Heart left ventricle (tissue), 16 donors: ENCODE measurements around the gene INPP4B. TPM values are rescaled to one million over a fixed set of nuclear protein-coding genes. Genes with fewer than 3 reads are reported as not detected.

ENCODE experiments used
- ATAC-seq, 4 donors: fragments of 200-7000 bp; cut with Tn5 transposase; one replicate each; pipeline ENCODE4 v1.9.1; 2020 to 2022; ENCODE audit warnings: moderate library complexity in 4 of 4, mild to moderate bottlenecking in 3 of 4, moderate number of reproducible peaks in 1 of 4
- DNase-seq, 5 donors: peaks; one replicate each; pipeline ENCODE4 v3.0.0-alpha.2; 2020
- H3K27ac ChIP-seq, 12 donors: fragments of 200-600 bp; sonication (generic) in 4 of 12; one replicate each; pipeline versions ENCODE4 v1.5.0 to v1.8.0; 2016 to 2022; ENCODE audit warnings: mild to moderate bottlenecking in 2 of 12
- H3K27me3 ChIP-seq, 9 donors: fragments of 200-600 bp; sonication (generic) in 2 of 9; one replicate each; pipeline versions ENCODE4 v1.5.1 to v1.8.0; 2016 to 2022; ENCODE audit warnings: mild to moderate bottlenecking in 3 of 9
- H3K36me3 ChIP-seq, 9 donors: fragments of 200-600 bp; sonication (generic) in 2 of 9; one replicate each; pipeline versions ENCODE4 v1.5.0 to v1.8.0; 2018 to 2022; ENCODE audit warnings: mild to moderate bottlenecking in 2 of 9
- H3K4me1 ChIP-seq, 12 donors: fragments of 200-600 bp; sonication (generic) in 4 of 12; one replicate each; pipeline versions ENCODE4 v1.5.0 to v1.8.0; 2016 to 2022; ENCODE audit warnings: mild to moderate bottlenecking in 3 of 12
- H3K4me3 ChIP-seq, 12 donors: fragments of 200-600 bp; sonication (generic) in 4 of 12; one replicate each; pipeline versions ENCODE4 v1.5.0 to v1.8.0; 2017 to 2022; ENCODE audit warnings: mild to moderate bottlenecking in 9 of 12, moderate library complexity in 4 of 12
- H3K9me3 ChIP-seq, 12 donors: fragments of 200-600 bp; sonication (generic) in 4 of 12; one replicate each; pipeline versions ENCODE4 v1.5.0 to v1.8.0; 2016 to 2022; ENCODE audit warnings: mild to moderate bottlenecking in 1 of 12
- POLR2A ChIP-seq, 2 donors: fragments of 450-650 bp; IDR thresholded peaks; one replicate each; pipeline ENCODE4 v1.6.1; 2017; ENCODE audit warnings: antibody characterized with exemption in 2 of 2, mild to moderate bottlenecking in 2 of 2, moderate library complexity in 2 of 2
- WGBS, 4 donors: extraction: QIAGEN DNeasy Blood & Tissue Kit in 2 of 4; methylation state at CpG; one replicate each; pipeline versions ENCODE4 v1.1.5 to v1.1.7; 2013 to 2018; 5-methylcytosine and 5-hydroxymethylcytosine counted together
- intact Hi-C, 10 donors: fragments of 100-400 bp; cut with DNase I; formaldehyde crosslinking; loops; one replicate each; pipeline versions ENCODE4 v1.11.1 to v1.14.2; 2022
- polyA plus RNA-seq, 2 donors: library from polyadenylated mRNA; stranded (reverse); fragments of 200-250 nt; gene quantifications; one replicate each; pipeline ENCODE4 v1.2.3, GENCODE V29; 2013
- total RNA-seq, 9 donors: library from RNA; depleted of rRNA in 2 of 9; stranded (reverse); fragments of >200 nt in 2 of 9; fragmentation: NEBNext Ultra II Directional in 3 of 9; extraction: Animal tissue kit (Norgen Biotek cat#: 25700) in 3 of 9; gene quantifications; one replicate each; pipeline versions ENCODE4 v1.1.0 to v1.2.4, GENCODE V29; 2016 to 2023
- TF ChIP-seq, protein P1 (sequence below), 12 donors: fragments of 200-600 bp; sonication (generic) in 4 of 12; IDR thresholded peaks; one replicate each; pipeline versions ENCODE4 v1.5.0 to v1.8.0; 2018 to 2022; ENCODE audit warnings: antibody characterized with exemption in 12 of 12, mild to moderate bottlenecking in 5 of 12
- donor health status: ischemic (EF 13 %, LVEDD 7.1; RV severe dilation, severe dysfunction).
- donor health status: healthy with polysubstance abuse.
- donor health status: DM: no; HTN: yes; CAD: no.
- donor health status: DM: no; HTN: no; CAD: no.
- donor health status: ischemic (EF 25% LVEDD 6.9; RV normal size, moderate dysfunction).
- donor health status: ischemic (EF 25% LVEDD 5.7; RV mildly dilated, moderate dysfunction).
- donor health status: healthy.
- donor health status: DM: yes; HTN: yes; CAD: no.
- donor health status: ischemic (EF 35%, LVEDD 5.7; RV mildly dilated, moderate dysfunction).
- donor health status: nonischemic (EF 11% LVEDD 7.7; RV severe dilation, severe dysfunction).
- donor health status: DM: yes; HTN: yes; CAD: no.
- donor health status: PGD.
- donor health status: ischemic (EF 29% LVEDD 5.4; RV normal size, mild dysfunction).
- donor health status: nonischemic (EF 23%, LVEDD 6.1; RV moderate dilation, normal function).

INPP4B gene
- total and polyA plus RNA-seq, 11 donors: 5.5 to 128 (median 39.1) TPM

DNA sequence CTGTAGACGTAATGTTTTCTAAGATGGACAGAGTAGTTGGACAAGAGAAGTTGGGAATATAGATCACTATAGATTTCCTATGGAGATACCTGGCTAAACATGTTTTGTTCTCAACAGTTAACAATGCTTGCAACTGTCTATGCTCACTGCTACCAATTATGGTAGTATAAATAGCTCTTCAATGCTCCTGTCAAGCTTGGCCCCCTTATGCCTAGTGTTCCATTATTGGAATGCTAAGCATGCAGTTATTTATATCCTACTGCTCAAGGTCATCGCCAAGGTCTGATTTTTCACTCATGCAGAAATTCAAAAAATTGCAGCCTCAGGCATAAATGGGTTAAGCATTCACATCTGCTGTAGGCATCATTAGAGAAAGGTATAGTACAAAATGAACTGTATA is 690.8 kb downstream of the INPP4B start:
- peaks cover 0 to 15% (median 8%) of the 10 kb centered on the region in 9 donors for H3K36me3 ChIP-seq
- H3K4me1 ChIP-seq: peaks cover 0 to 21% (median 7%) of the 10 kb centered on the region in 12 donors
- no peak overlapping the region for H3K4me3 ChIP-seq
- intact Hi-C loops: no loop called here
- DNase-seq (no peak), ATAC-seq (peak; percentile 69 to 83 (median 77))
- peak overlapping the region in 5 of 12 donors; percentile 45 to 81 (median 50) for H3K27ac ChIP-seq
- H3K9me3 ChIP-seq: no peaks in the 10 kb centered on the region
- no peak for TF ChIP-seq POLR2A (IDR thresholded peaks at IDR 0.05)
- TF ChIP-seq, protein P1, sequence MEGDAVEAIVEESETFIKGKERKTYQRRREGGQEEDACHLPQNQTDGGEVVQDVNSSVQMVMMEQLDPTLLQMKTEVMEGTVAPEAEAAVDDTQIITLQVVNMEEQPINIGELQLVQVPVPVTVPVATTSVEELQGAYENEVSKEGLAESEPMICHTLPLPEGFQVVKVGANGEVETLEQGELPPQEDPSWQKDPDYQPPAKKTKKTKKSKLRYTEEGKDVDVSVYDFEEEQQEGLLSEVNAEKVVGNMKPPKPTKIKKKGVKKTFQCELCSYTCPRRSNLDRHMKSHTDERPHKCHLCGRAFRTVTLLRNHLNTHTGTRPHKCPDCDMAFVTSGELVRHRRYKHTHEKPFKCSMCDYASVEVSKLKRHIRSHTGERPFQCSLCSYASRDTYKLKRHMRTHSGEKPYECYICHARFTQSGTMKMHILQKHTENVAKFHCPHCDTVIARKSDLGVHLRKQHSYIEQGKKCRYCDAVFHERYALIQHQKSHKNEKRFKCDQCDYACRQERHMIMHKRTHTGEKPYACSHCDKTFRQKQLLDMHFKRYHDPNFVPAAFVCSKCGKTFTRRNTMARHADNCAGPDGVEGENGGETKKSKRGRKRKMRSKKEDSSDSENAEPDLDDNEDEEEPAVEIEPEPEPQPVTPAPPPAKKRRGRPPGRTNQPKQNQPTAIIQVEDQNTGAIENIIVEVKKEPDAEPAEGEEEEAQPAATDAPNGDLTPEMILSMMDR (IDR thresholded peaks at IDR 0.05): no peak
- WGBS, 4 donors: 61 to 76% (median 65%) methylated on average over 2 of the region's 2 CpGs
- H3K27me3 ChIP-seq: no peaks in the 10 kb centered on the region

DNA sequence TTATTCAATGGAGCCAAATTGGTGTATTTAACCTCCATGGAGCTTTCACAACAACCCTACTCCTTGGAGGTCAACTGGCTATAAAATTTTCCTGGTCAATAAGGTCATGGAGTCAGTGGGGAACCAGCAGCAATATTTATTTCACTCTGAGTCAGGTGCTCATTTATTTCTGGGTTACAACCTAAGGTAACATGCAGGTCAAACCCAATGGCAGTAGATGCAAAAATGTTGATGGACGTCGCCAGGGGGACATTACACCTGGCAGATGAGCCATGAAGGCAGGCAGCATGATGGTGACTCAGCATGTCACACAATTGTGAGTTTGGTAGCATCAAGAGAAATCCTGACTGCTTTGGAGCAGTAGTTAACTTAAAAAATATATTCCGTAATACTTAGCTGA is 695.6 kb downstream of the INPP4B start:
- Histone ChIP-seq H3K9me3 (no peaks in the 10 kb centered on the region), H3K36me3 (peaks cover 0 to 4% (median 0%) of the 10 kb centered on the region in 9 donors), H3K27me3 (no peaks in the 10 kb centered on the region), H3K4me3 (no peak overlapping the region), H3K27ac (no peak overlapping the region), H3K4me1 (peaks cover 0 to 11% (median under 1%) of the 10 kb centered on the region in 12 donors)
- TF ChIP-seq POLR2A (IDR thresholded peaks at IDR 0.05): no peak
- TF ChIP-seq, protein P1 (IDR thresholded peaks at IDR 0.05): no peak
- intact Hi-C loops: no loop called here
- 93 to 98% (median 97%) methylated on average over 3 of the region's 3 CpGs for WGBS, 4 donors
- DNase-seq (no peak), ATAC-seq (no peak)

DNA sequence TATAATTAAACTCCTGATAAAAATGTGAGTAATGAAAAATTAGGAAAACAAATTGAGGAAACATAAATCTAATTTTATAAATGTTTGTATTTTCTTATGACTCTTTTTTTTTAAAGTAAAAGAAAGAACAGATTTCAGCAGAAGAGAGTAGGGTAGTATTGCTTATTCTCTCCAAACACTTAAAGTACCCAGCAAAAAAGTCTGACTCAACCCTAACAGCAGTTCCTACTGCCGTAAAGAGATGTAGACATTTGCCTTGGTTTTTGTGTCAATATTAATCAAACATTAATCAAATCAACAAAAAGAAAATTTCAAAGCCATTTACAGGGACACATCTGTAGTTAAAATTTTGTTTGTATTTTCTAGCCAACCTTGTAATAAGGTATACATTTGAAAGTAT is 701.3 kb downstream of the INPP4B start:
- Histone ChIP-seq H3K27me3 (no peaks in the 10 kb centered on the region), H3K27ac (no peak overlapping the region), H3K4me1 (no peaks in the 10 kb centered on the region), H3K36me3 (peaks cover 0 to 13% (median 0%) of the 10 kb centered on the region in 9 donors), H3K9me3 (no peaks in the 10 kb centered on the region), H3K4me3 (no peak overlapping the region)
- DNase-seq (no peak), ATAC-seq (no peak)
- intact Hi-C loops: no loop called here
- 49 to 99% (median 96%) methylated on average over 1 of the region's 1 CpG for WGBS, 4 donors
- TF ChIP-seq, protein P1 (IDR thresholded peaks at IDR 0.05): no peak
- TF ChIP-seq POLR2A (IDR thresholded peaks at IDR 0.05): no peak

DNA sequence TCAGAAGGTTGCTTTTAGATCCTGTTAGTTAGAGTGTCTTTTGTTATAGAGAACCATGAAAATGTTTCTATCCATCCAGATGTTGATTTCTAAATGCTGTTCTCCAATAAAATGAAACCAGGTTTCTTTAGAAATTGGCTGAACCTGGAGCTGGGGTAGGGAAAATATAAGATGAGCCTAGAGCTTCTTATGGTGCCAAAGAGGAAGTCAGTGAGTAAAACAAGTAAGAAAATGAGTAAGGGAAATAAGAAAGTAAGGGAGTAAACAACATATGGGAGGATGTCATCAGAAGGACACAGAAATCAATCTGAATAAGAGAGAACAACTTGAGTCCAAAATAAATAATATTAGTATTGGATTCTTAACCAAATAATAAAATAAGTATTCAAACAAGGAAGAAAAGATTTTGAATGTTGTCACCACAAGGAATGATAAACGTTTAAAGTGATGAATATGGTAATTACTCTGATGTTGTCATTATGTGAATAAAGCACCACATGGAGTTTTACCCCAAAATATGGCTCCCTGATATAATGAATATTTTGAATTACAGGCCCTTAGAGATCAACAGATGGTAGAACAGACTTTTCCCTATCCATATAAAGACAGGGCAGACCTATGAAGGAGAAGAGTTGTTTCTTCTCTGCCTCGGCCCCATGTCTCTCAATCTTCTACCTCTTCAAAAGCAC is 703.6 kb downstream of the INPP4B start:
- intact Hi-C loops: no loop called here
- 71 to 84% (median 78%) methylated on average over 2 of the region's 2 CpGs for WGBS, 4 donors
- peaks cover 0 to 13% (median 0%) of the 10 kb centered on the region in 9 donors for H3K36me3 ChIP-seq
- TF ChIP-seq, protein P1 (IDR thresholded peaks at IDR 0.05): no peak
- no peak for TF ChIP-seq POLR2A (IDR thresholded peaks at IDR 0.05)
- no peaks in the 10 kb centered on the region for H3K27me3 ChIP-seq
- DNase-seq (no peak), ATAC-seq (no peak)
- no peak overlapping the region for H3K27ac ChIP-seq
- no peaks in the 10 kb centered on the region for H3K4me1 ChIP-seq
- no peaks in the 10 kb centered on the region for H3K9me3 ChIP-seq
- no peak overlapping the region for H3K4me3 ChIP-seq
